Fibroblast of lung (primary cell): ENCODE measurements around the gene MLIP. TPM values are rescaled to one million over a fixed set of nuclear protein-coding genes. Genes with fewer than 3 reads are reported as not detected.

Experiments
- DNase-seq, 2 donors: peaks; one replicate each; pipeline versions ENCODE4 v3.0.0 to v3.0.0-alpha.2; 2010; ENCODE audit warnings: low read depth in 2 of 2
- H2AFZ ChIP-seq: 2 replicates; pipeline ENCODE4 v1.5.1; 2012; ENCODE audit warnings: low read length, control low read depth, inconsistent platforms
- H3K27ac ChIP-seq: 2 replicates; pipeline ENCODE4 v1.5.1; 2011; ENCODE audit warnings: low read length, control low read depth; ENCODE audit not compliant: insufficient read depth
- H3K27me3 ChIP-seq: 2 replicates; pipeline ENCODE4 v1.5.1; 2011; ENCODE audit warnings: mild to moderate bottlenecking, low read length; ENCODE audit not compliant: control insufficient read depth, insufficient read depth
- H3K36me3 ChIP-seq: 2 replicates; pipeline ENCODE4 v1.5.1; 2011; ENCODE audit warnings: low read length; ENCODE audit not compliant: control insufficient read depth, insufficient read depth
- H3K4me1 ChIP-seq: 2 replicates; pipeline ENCODE4 v1.5.1; 2011; ENCODE audit warnings: low read length; ENCODE audit not compliant: control insufficient read depth, insufficient read depth; ENCODE audit errors: extremely low read depth
- H3K4me2 ChIP-seq: 2 replicates; pipeline ENCODE4 v1.5.1; 2011; ENCODE audit warnings: low read length, control low read depth; ENCODE audit not compliant: insufficient read depth; ENCODE audit errors: extremely low read depth
- H3K4me3 ChIP-seq, 4 experiments: fragments of 200-600 bp in 1 of 4; sonication (generic) in 1 of 4; replicated peaks in 1 of 4; 2 replicates each; pipeline ENCODE4 v1.5.1; 2011 to 2016; ENCODE audit warnings: low read length in 4 of 4, low read depth in 3 of 4, mild to moderate bottlenecking in 3 of 4, control low read depth in 2 of 4, inconsistent platforms in 1 of 4, mixed read lengths in 1 of 4; ENCODE audit not compliant: insufficient read depth in 1 of 4; ENCODE audit errors: control extremely low read depth in 1 of 4
- H3K79me2 ChIP-seq: 2 replicates; pipeline ENCODE4 v1.5.1; 2012; ENCODE audit warnings: mild to moderate bottlenecking, low read length, inconsistent platforms; ENCODE audit not compliant: control insufficient read depth, insufficient read depth
- H3K9ac ChIP-seq: 2 replicates; pipeline ENCODE4 v1.5.1; 2011; ENCODE audit warnings: mild to moderate bottlenecking, low read length, control low read depth; ENCODE audit not compliant: insufficient read depth
- H3K9me3 ChIP-seq: 2 replicates; pipeline ENCODE4 v1.5.1; 2012; ENCODE audit warnings: low read depth, low read length; ENCODE audit not compliant: control insufficient read depth, insufficient read depth
- H4K20me1 ChIP-seq: 2 replicates; pipeline ENCODE4 v1.5.1; 2011; ENCODE audit warnings: low read length; ENCODE audit not compliant: control insufficient read depth, insufficient read depth; ENCODE audit errors: extremely low read depth
- CTCF ChIP-seq, 2 donors: IDR thresholded peaks in 1 of 2; conservative IDR thresholded peaks in 1 of 2; 1 replicate in 1 of 2; 2 replicates in 1 of 2; pipeline ENCODE4 v1.5.1; 2011 to 2012; ENCODE audit warnings: low read length in 2 of 2, control low read depth in 1 of 2, inconsistent platforms in 1 of 2, low read depth in 1 of 2, mild to moderate bottlenecking in 1 of 2
- EZH2 ChIP-seq: IDR thresholded peaks from 2 replicates; pipeline ENCODE4 v1.5.1; 2012; ENCODE audit warnings: low read length, control low read depth, mild to moderate bottlenecking; ENCODE audit errors: missing control alignments
- polyA plus RNA-seq, 2 donors: library from polyadenylated mRNA; depleted of rRNA in 1 of 2; stranded (reverse) in 1 of 2; unstranded in 1 of 2; fragments of >200 nt; gene quantifications; 2 replicates each; pipeline ENCODE4 v1.2.1, GENCODE V29; 2011 to 2012; ENCODE audit warnings: missing spikeins in 1 of 2
- total RNA-seq: library from RNA; depleted of rRNA; stranded (reverse); fragments of >200 nt; gene quantifications from 2 replicates; pipeline ENCODE4 v1.2.1, GENCODE V29; 2014

Gene MLIP
- total and polyA plus RNA-seq, 2 donors (not counting 1 experiment from before 2014, with no cell fraction given) = 0.07 TPM; not detected in 1

DNA sequence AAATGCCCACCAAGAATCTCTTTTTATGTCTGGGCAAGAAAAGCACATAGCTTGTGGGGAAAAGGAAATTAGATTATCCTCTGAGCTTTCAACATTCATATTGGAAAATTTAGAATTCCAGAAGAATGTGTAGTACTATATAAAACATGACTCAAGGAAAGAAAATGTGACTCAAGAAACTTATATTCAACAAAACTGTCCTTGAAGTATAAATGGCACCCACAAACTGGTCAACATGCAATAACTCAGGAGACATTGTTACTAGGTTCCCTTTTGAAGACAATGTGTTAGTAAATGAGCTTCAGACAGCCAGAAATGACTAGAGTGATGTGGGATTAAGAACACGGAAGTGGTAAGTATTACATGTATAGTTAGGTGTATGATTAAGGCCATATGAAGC, 170.9 kb downstream of the MLIP start:
- no peaks in the 10 kb centered on the region for H4K20me1 ChIP-seq
- H3K4me2 ChIP-seq = peak overlapping the region; percentile 63
- no peaks in the 10 kb centered on the region for H3K36me3 ChIP-seq
- H3K9ac ChIP-seq = no peak overlapping the region
- H3K4me3 ChIP-seq = no peak overlapping the region
- no peaks in the 10 kb centered on the region for H3K27me3 ChIP-seq
- no peak overlapping the region for H2AFZ ChIP-seq
- no peak for TF ChIP-seq CTCF (conservative IDR thresholded peaks at IDR 0.05 in 1 of 2, IDR thresholded peaks at IDR 0.05 in 1 of 2; ENCODE audit: low read depth in 1 of 2, low read length in 2 of 2)
- TF ChIP-seq EZH2 = no peak
- peak overlapping the region; percentile 9 for H3K27ac ChIP-seq
- no peaks in the 10 kb centered on the region for H3K79me2 ChIP-seq
- H3K4me1 ChIP-seq = peaks cover 10% of the 10 kb centered on the region
- peak; percentile 81 to 88 for DNase-seq
- no peaks in the 10 kb centered on the region for H3K9me3 ChIP-seq

DNA sequence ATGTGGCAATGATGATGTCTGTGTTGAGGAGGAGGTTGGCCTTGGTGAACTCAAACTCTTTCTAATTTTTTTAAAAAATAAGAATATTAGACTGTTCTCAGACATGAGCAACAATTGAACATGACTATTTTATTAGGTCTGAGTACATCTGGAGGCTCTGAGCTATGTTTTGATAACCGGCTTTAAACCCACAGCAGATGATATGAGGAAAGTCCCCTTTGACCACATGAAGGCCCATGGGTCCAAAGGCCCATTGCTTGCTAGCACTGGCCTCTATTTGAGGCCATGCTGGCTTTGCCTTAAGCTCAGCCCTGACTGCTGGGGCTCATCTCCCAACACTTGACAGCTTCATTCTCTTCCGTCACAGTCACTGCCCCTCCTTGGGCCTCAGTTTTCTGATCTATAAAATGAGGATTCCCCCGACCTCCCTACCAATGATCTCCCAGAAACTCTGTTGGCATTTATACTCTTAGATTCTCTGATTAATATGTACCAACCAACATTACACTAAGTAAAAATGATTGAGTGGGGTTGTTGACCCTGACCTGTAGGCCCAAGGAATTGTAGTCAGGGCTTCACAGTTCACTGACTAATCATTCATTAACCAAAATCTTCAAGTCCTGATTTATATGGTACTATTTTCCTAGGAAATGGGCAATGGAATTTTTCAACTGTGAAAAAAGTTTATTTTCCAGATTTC, 173.1 kb downstream of the MLIP start:
- H3K27me3 ChIP-seq = no peaks in the 10 kb centered on the region
- no peak overlapping the region for H2AFZ ChIP-seq
- TF ChIP-seq CTCF (conservative IDR thresholded peaks at IDR 0.05 in 1 of 2, IDR thresholded peaks at IDR 0.05 in 1 of 2; ENCODE audit: low read depth in 1 of 2, low read length in 2 of 2) = no peak
- TF ChIP-seq EZH2 = no peak
- no peak overlapping the region for H3K9ac ChIP-seq
- H3K79me2 ChIP-seq = no peaks in the 10 kb centered on the region
- H3K27ac ChIP-seq = no peak overlapping the region
- H3K36me3 ChIP-seq = no peaks in the 10 kb centered on the region
- no peak overlapping the region for H3K4me2 ChIP-seq
- no peak for DNase-seq
- no peaks in the 10 kb centered on the region for H3K9me3 ChIP-seq
- no peaks in the 10 kb centered on the region for H4K20me1 ChIP-seq
- no peak overlapping the region for H3K4me3 ChIP-seq
- H3K4me1 ChIP-seq = peaks cover 10% of the 10 kb centered on the region

- Histone ChIP-seq H4K20me1 (no peaks in the 10 kb centered on the region), H2AFZ (no peak overlapping the region), H3K9ac (no peak overlapping the region), H3K27ac (no peak overlapping the region), H3K79me2 (no peaks in the 10 kb centered on the region), H3K4me3 (no peak overlapping the region), H3K9me3 (no peaks in the 10 kb centered on the region), H3K4me2 (no peak overlapping the region), H3K4me1 (peaks cover 11% of the 10 kb centered on the region), H3K36me3 (no peaks in the 10 kb centered on the region), H3K27me3 (no peaks in the 10 kb centered on the region)
- DNase-seq = peak in 1 of 2 donors; percentile 43
- TF ChIP-seq CTCF (conservative IDR thresholded peaks at IDR 0.05 in 1 of 2, IDR thresholded peaks at IDR 0.05 in 1 of 2; ENCODE audit: low read depth in 1 of 2, low read length in 2 of 2) = no peak
- TF ChIP-seq EZH2 = no peak
Measured at GRCh38 chr6:54285595-54285994, 174.4 kb downstream of the MLIP start.
